NCI-H748 (cell line): ENCODE measurements around the gene HTR2A.

Experiments used
- DNase-seq: peaks from one replicate; lab custom pipeline; 2025; ENCODE audit not compliant: unreplicated experiment; lab: John Stamatoyannopoulos, UW

HTR2A gene

DNA sequence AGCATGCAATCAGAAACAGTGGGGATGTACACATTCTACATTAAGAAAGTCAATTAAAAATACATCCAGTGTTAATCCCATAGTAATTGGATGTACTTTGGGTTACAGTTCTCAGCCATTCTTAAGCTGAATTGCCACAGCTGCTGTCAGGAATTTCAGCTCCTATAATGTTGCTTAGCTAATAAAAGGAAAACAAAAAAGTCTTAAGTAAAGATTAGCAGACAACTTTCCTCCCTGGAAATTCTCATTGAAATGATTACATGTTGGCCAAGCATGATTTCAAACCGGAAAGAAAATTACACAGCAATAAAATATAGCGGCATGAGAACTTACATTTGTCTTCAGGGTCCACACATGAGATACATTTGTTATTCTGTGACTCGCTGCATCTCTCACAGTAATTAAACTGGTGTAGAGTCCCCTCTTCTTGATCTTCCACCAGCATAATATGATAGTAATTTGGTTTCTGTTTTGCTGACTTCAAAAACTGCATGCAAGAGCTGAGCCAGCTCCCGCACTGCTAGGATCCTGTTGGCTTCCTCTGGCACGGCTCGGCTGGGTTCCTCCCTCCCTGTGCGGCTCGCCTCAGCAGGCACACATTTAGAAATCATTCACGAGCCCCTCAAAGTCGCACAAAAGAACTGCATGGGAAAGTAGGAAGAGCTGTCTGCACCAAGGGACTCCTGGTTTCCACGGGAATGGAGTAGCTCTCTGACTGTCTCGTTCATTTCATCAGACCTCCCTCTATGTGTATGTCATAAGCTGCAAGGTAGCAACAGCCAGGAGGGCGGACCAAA is at the start of gene HTR2A:
Gene HTR2A, minus strand, starts transcription at position 713 of the 797 bp plus-strand sequence. CDS start 1,147 bp downstream, outside the sequence.
- DNase-seq: peak; percentile 46

DNA sequence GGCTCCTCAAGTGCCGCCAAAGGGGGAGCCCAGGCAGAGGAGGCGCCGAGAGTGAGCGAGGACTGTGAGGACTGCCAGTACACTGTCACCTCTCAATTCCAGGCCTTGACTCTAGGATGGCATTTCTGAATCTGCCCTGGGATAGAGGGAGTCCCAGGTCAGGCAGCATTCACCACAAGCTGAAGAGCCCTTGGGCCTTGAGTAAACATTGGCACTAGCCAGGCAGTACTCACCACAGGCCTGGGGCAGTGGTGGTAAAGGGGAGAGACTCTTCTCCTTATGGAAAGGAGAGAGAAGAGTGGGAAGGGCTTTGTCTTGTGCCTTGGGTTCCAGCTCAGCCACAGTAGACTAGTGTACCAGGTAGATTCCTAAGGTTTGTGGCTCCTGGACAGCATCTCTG is 39.7 kb upstream of the HTR2A start:
- DNase-seq: no peak

GRCh38 chr13:46934749-46935148 is 37.9 kb upstream of the HTR2A start:
- DNase-seq: no peak

DNA sequence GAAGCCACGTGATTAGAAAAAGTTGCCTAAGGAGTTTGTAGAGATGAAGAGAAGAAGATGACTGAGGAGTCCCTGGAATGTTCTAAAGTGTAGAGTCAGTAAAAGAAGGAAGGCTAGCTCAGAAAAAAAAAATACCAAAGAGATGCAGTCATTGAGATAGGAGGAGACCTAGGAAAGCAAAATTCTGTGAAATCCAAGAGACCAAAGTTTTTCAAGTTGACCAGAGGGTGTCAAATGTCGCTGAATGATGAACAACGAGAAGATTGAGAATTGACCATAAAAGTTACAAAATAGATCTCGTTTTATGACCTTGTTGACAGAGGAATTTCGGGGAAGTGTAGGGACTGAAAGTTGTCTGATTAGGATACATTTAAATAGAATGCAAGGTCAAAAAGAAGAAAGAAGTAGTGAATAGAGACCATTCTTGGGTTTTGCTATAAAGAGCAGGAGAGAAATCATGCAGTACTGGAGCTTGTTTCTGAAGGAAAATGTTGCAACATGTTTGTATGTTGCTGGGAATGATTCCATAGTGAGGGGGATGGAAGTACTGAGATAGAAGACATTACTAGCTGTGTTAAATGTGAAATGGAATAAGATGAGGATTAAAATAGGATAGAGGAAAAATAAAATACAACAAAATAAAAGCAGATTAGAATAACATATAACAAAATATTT is 30.2 kb upstream of the HTR2A start:
- no peak for DNase-seq

DNA sequence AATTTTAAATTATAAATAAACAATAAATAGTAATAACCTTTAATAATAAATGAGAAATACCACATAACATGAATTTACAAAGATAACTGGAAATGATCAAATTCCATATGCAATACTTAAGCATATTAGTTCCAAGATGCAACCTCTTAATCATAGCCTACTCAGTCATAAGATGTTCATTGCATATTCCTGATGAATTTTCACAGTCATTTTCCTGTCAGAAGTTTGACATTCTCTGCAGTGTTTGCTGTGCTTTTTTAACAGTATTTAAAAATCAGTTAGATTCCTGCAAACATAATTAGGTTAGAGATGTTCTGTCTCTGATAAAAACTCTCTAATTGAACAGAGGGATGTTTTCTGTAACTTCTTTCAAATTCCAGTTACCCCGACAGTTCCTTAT is 28.6 kb upstream of the HTR2A start:
- no peak for DNase-seq

DNA sequence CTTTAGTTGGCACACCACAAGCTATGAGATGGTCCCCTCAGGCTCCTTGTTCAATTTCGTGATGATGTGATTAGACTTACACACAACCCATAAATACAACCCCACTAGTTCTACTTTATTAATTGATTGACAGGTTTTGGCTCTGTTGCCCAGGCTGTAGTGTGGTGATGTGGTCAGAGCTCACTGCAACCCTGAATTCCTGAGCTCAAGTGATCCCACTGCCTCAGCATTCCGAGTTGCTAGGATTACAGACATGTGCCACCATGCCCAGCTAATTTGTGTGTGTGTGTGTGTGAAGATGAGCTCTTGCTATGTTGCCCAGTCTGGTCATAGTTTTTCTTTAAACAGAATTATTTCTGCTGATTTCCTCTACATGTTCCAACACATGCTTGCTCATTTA is 17.5 kb upstream of the HTR2A start:
- DNase-seq: no peak

- DNase-seq: no peak
Measured at GRCh38 chr13:46913757-46914156, 16.9 kb upstream of the HTR2A start.

- DNase-seq: no peak
Measured at GRCh38 chr13:46909042-46909441, 12.2 kb upstream of the HTR2A start.

DNA sequence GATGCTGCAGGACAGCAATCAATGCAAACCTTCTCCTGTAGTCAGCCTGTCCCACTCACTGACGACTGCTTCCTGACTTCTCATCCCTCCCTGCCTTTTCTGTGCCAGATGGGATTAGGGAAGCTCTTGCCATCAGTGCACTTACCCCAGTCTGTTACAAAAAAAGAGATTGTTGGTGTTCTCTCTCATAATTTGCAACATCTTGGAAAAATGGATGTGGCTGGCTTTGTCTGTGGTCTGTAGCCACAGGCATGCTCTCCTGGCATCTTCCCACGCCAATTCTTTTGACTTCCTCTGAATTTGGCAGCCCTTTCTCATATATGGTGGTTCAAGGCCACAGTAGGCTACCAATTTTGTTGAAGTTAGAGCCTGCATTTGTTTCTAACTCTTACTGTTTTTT is 11.6 kb upstream of the HTR2A start:
- no peak for DNase-seq

DNA sequence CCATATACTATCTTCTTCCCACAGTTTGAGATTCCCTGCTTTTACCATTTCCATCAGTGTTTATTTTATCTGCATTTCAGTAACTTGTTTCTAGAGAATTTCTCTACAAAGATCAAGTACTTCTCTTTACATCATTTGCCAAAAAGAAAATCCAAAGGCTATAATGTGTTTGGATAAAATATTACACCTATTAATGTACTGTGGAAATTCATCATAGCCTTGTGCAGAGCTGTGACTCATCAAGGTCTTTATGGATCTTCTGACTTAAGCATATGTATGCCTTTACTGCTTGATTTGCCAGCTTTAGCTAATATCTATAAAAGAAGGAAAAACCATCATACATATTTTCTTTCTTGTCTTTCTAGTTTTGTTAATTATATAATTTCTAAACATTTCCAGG is 9.6 kb upstream of the HTR2A start:
- DNase-seq: no peak

DNA sequence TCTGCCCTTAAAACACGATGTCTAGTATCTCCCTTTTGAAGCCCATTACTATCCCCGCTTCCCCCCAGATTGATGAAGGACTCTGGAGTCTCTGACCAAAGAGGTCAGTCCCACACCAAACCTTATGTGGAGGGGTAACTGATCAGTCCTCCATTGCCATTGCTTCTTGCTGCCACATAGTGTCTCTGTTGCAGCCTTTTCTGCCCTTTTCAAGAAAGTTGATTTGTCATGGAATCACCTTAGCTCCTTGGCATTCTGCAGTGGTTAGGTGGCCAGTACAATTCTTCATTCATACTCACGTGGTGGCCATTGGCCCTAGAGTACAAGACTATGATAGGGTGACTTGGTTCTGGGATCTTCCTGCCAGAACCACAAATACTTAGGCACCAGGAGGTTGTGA is 8.4 kb upstream of the HTR2A start:
- DNase-seq: peak; percentile 2

GRCh38 chr13:46903748-46904147 is 6.9 kb upstream of the HTR2A start:
- DNase-seq: no peak

DNA sequence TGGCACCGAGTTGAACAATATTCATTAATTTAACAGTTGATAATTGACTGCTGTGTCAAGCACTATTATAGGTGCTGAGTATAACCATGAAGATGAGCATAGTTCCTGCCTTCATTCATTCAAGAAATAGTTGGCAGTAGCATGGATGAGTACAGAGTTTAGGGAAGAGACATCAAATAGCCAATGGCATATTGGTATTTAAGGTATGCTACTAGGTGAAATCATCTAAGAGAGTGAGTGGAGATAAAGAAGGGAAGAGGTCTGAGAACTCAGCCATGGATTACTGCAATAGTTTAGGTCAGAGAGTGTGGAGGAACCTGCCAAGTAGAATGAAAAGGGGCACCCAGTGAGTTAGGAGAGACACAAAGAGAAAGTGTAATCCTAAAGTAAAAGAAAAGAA is 4.9 kb upstream of the HTR2A start:
- DNase-seq: no peak

DNA sequence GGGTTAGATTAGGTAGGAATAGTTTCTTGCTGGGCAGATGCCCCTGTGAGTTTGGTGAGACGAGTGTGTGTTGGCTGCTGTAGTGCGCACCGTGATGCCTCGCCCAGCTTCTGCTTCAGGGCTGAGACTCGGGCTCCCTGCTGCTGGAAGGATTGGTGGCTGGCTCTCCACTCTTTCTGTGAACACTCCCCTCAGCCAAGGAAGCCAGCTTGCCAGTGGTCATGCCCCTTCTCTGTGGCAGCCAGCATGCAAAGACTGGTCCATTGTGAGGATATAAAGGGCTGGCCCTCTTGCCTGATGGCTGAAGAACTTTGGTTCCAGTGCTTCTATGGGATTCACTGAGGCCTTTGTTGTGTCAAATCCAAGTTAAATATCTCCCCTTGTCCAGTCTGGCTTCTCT is 2.9 kb upstream of the HTR2A start:
- no peak for DNase-seq

DNA sequence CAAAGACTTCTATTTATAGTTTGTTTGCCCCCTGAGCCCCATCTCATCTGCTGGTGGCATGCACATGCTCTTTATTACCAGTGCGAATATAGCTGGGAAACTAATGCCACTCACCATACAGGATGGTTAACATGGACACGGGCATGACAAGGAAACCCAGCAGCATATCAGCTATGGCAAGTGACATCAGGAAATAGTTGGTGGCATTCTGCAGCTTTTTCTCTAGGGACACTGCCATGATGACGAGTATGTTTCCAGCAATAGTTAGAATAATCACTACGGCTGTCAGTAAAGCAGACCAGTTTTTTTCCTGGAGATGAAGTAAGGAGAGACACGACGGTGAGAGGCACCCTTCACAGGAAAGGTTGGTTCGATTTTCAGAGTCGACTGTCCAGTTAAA is 1.5 kb downstream of the HTR2A start:
- no peak for DNase-seq

- DNase-seq: no peak
Measured at GRCh38 chr13:46894568-46894967, 2.3 kb downstream of the HTR2A start.

- DNase-seq: peak; percentile 66
Measured at GRCh38 chr13:46893798-46894560, 2.9 kb downstream of the HTR2A start.

- DNase-seq: peak; percentile 13
Measured at GRCh38 chr13:46893221-46893740, 3.6 kb downstream of the HTR2A start.

DNA sequence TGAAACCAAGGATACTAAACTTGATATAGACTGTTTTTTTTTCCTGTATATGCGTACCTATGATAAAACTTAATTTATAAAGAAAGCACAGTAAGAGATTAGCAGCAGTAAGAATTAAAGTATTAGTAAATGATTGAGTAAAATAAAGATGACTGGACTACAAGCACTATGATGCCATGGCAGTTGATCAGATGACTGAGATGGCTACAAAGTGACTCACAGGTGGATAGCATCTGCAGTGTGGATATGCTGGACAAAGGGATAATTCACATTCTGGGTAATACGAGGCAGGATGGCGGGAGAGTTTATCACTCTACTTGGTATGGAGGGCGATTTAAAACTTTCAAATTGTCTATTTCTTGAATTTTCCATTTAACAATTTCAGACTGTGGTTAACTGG is 11.8 kb downstream of the HTR2A start:
- no peak for DNase-seq

- no peak for DNase-seq
Measured at GRCh38 chr13:46884531-46884930, 12.3 kb downstream of the HTR2A start.

- DNase-seq: no peak
Measured at GRCh38 chr13:46881621-46882020, 15.2 kb downstream of the HTR2A start.

DNA sequence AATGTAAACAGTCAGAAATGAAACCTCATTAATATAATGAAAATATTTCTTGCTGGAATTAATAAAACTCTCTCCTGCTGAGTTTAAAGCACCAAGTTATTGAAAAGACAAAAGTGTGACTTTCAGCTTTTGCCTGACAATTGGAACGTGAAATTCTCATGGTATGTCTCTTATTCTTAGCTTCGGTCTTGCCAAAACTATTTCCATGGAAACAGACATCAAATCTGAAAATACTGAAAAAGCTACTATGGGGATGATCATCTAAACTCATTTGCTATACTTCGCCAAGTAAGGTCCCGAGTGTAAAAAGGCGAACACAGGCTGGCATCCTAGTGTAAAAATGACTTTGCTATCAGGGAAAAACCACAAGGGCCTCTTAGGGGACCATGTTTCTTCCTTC is 22.8 kb downstream of the HTR2A start:
- DNase-seq: no peak
